MCF 10A (cell line): Measurements from ENCODE around the gene IFI6. TPM values are rescaled to one million over a fixed set of nuclear protein-coding genes. Genes with fewer than 3 reads are reported as not detected.

Experiments used
- Bru-seq: library from RNA; stranded (reverse); fragments of 400-500 nt; gene quantifications from one replicate; lab custom pipeline; 2021; lab: Mats Ljungman, UMichigan
- BruChase-seq, 2 experiments: library from RNA; stranded (reverse); fragments of 400-500 nt; gene quantifications; one replicate each; lab custom pipeline; 2021; lab: Mats Ljungman, UMichigan
- BruUV-seq: library from RNA; stranded (reverse); fragments of 400-500 nt; replicated peaks from 2 replicates; lab custom pipeline; 2021; lab: Mats Ljungman, UMichigan
- CTCF ChIA-PET: fragments of 300-600 bp; sonication (Branson Sonifier 250); formaldehyde crosslinking; extraction: SDS; loops from one replicate; lab custom pipeline; 2021; ENCODE audit warnings: antibody characterized with exemption, inconsistent platforms; lab: Yijun Ruan, JAX
- POLR2A ChIA-PET: fragments of 300-600, 350-650 bp; sonication (Branson Sonifier 250); formaldehyde crosslinking; extraction: SDS; loops from one replicate; lab custom pipeline; 2020; ENCODE audit warnings: antibody characterized with exemption, inconsistent platforms; lab: Yijun Ruan, JAX
- DNase-seq: peaks from one replicate; pipeline ENCODE4 v3.0.0-alpha.2; 2018; ENCODE audit not compliant: unreplicated experiment
- H3K27ac Mint-ChIP-seq: one replicate; pipeline ENCODE4 v1.8.0; 2022; ENCODE audit warnings: mild to moderate bottlenecking, low read depth, mixed read lengths; ENCODE audit not compliant: unreplicated experiment
- H3K27me3 Mint-ChIP-seq: one replicate; pipeline ENCODE4 v1.8.0; 2022; ENCODE audit warnings: mixed read lengths; ENCODE audit not compliant: insufficient read depth, unreplicated experiment
- H3K36me3 Mint-ChIP-seq: one replicate; pipeline ENCODE4 v1.8.0; 2022; ENCODE audit warnings: mild to moderate bottlenecking, moderate library complexity, mixed read lengths; ENCODE audit not compliant: insufficient read depth, unreplicated experiment
- H3K4me1 Mint-ChIP-seq: one replicate; pipeline ENCODE4 v1.8.0; 2022; ENCODE audit warnings: mixed read lengths; ENCODE audit not compliant: insufficient read depth, unreplicated experiment
- H3K4me3 Mint-ChIP-seq: one replicate; pipeline ENCODE4 v1.8.0; 2022; ENCODE audit warnings: mild to moderate bottlenecking, moderate library complexity, mixed read lengths; ENCODE audit not compliant: unreplicated experiment
- H3K9me3 Mint-ChIP-seq: one replicate; pipeline ENCODE4 v1.8.0; 2022; ENCODE audit warnings: mixed read lengths; ENCODE audit not compliant: unreplicated experiment
- intact Hi-C: fragments of 100-400 bp; cut with micrococcal nuclease; formaldehyde crosslinking; loops from 2 replicates; pipeline ENCODE4 v1.14.1; 2022
- long read RNA-seq: library from polyadenylated mRNA; stranded (forward); transcript quantifications from one replicate; pipeline ENCODE4 v2.0.0, GENCODE V29; 2022
- total RNA-seq: library from RNA; stranded (reverse); gene quantifications from 2 replicates; pipeline ENCODE4 v1.2.3, GENCODE V29; 2022
- TF ChIP-seq, protein P1 (sequence below): fragments of 200-600 bp; IDR thresholded peaks from one replicate; pipeline ENCODE4 v1.8.0; 2022; ENCODE audit warnings: antibody characterized with exemption, mild to moderate bottlenecking; ENCODE audit not compliant: unreplicated experiment

Gene IFI6, protein sequence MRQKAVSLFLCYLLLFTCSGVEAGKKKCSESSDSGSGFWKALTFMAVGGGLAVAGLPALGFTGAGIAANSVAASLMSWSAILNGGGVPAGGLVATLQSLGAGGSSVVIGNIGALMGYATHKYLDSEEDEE
- total RNA-seq: 3.8 and 5.8 TPM in 2 replicates
- percentile 28 among the genes with signal in this experiment for Bru-seq, nascent RNA
- percentile 30 among the genes with signal in this experiment for BruChase-seq, experiment 1, labeled RNA remaining after a 6-hour chase
- percentile 27 among the genes with signal in this experiment for BruChase-seq, experiment 2, labeled RNA remaining after a 2-hour chase
- long read RNA-seq, transcript IFI6-202 (5 exons, 841 nt): major isoform, 8 of 10 reads
- long read RNA-seq, partial matches to known transcripts: 0 of 10 reads
- long read RNA-seq, other reads (novel, unspliced or antisense): 0 of 10 reads

DNA sequence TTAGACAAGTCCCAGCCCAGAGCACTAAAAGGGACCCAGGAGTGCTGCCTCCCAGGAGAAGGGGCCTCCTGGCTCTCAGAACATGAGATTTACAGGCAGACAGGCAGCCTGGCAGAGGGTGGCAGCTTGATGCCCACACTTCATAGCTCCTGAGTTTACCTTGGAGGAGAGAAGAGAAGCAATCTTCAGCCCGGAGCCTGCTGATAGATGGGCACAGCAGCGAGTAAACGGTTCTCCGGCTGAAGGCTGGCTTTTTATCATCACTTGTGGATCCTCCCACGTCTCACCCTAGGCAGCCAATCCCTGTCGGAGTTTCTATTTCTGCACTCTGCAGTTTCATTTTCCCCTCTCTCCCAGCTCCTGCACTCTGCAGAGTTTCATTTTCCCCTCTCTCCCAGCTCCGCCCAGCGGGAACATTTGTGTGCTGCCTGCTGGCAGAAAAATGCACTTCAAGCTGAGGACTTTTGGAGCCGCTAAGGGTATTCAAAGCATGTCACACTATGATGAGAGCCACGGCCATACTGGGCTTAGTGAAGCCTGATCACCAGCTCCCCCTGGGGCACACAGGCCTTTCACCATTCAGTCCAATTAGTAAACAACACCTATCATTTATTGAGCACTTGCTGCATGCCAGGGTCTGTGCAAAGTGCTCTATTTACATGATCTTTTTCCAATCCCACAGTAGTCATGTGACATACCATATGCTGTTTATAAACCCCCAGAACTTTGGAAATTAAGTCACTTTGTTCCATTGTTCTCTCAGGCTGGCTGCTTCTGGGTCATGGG lies at the start of gene IFI6:
Gene IFI6, minus strand, starts transcription at position 229 of the 786 bp plus-strand sequence. CDS start 2,878 bp downstream, outside the sequence.
- no peaks in the 10 kb centered on the region for H3K9me3 Mint-ChIP-seq
- no TSS peak for BruUV-seq
- TF ChIP-seq, protein P1, sequence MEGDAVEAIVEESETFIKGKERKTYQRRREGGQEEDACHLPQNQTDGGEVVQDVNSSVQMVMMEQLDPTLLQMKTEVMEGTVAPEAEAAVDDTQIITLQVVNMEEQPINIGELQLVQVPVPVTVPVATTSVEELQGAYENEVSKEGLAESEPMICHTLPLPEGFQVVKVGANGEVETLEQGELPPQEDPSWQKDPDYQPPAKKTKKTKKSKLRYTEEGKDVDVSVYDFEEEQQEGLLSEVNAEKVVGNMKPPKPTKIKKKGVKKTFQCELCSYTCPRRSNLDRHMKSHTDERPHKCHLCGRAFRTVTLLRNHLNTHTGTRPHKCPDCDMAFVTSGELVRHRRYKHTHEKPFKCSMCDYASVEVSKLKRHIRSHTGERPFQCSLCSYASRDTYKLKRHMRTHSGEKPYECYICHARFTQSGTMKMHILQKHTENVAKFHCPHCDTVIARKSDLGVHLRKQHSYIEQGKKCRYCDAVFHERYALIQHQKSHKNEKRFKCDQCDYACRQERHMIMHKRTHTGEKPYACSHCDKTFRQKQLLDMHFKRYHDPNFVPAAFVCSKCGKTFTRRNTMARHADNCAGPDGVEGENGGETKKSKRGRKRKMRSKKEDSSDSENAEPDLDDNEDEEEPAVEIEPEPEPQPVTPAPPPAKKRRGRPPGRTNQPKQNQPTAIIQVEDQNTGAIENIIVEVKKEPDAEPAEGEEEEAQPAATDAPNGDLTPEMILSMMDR: no peak
- peaks cover 10% of the 10 kb centered on the region for H3K4me1 Mint-ChIP-seq
- intact Hi-C loops: loop anchor here (2.0 to 5.0 kb wide), 2 partner anchors 53 to 100 kb away; partner anchors contain the start of genes FAM76A and STX12
- no peaks in the 10 kb centered on the region for H3K36me3 Mint-ChIP-seq
- no peaks in the 10 kb centered on the region for H3K27me3 Mint-ChIP-seq
- ChIA-PET CTCF (interaction anchor here (0.6 to 3.8 kb wide), 9 partner anchors 10 to 1736 kb away, joined by 3 to 40 read pairs (median 3); no protein-coding TSS in a partner anchor), POLR2A (interaction anchor here (0.7 to 4.1 kb wide), 15 partner anchors 16 to 518 kb away, joined by 3 to 22 read pairs (median 3); partner anchors contain the start of genes FAM76A, MAP3K6, PPP1R8 and STX12)
- H3K4me3 Mint-ChIP-seq: peak within 1 kb of the TSS; percentile 77
- H3K27ac Mint-ChIP-seq: peak within 1 kb of the TSS; percentile 64
- DNase-seq: peak; percentile 95

DNA sequence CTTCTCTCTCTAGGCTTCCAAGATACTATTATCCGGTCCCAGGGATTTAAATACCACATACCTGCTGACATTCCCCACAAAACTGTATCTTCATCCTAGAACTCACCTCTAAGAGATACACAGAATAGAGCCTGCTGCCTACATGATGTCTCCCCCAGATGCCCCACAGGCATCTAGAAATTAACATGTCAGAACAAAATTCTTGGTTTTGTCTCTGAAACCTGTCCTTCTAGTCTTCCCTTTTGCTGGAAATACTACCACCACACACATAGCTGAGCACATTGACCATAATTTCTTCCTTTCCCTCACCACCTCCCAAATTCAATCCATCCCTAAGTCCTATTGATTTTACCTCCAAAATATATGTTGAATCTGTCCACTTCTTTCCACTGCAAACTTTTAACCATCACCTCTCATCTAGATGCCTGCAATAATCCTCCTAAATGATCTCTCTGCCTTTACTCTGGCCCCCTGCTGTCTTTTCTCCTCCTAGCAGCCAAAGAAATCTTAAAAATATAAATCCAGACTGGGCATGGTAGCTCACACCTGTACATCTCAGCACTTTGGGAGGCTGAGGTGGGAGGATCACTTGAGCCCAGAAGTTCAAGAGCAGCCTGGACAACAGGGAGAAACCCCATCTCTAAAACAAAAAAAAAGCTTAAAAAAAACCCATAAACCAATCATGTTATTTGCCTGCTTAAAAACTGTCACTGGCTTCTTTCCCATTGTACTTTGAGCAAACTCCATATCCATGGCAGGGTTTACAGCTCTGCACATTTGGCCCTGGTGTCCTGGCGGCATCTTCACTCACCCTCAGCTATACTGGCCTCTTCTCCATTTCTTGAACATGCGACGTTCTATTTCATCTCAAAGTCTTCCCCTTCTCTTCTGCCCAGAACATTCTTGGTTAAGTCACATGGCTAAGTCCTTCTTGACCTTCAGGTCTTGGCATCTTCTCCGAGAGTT lies 47.6 kb upstream of the IFI6 start:
- peaks cover 16% of the 10 kb centered on the region for H3K9me3 Mint-ChIP-seq
- no peaks in the 10 kb centered on the region for H3K4me1 Mint-ChIP-seq
- TF ChIP-seq, protein P1: peak; percentile 14
- H3K4me3 Mint-ChIP-seq: no peak overlapping the region
- ChIA-PET POLR2A (interaction anchor here (0.6 to 1.0 kb wide), 4 partner anchors 23 to 770 kb away, joined by 3 read pairs; no protein-coding TSS in a partner anchor), CTCF (interaction anchor here (0.7 to 1.3 kb wide), 7 partner anchors 10 to 423 kb away, joined by 3 to 9 read pairs (median 4); no protein-coding TSS in a partner anchor)
- intact Hi-C loops: loop anchor here (1.0 to 10.0 kb wide), 2 partner anchors 50 to 115 kb away; partner anchors contain the start of gene PPP1R8
- H3K27ac Mint-ChIP-seq: no peak overlapping the region
- H3K27me3 Mint-ChIP-seq: peaks cover 53% of the 10 kb centered on the region
- no TSS peak for BruUV-seq
- H3K36me3 Mint-ChIP-seq: no peaks in the 10 kb centered on the region
- peak; percentile 10 for DNase-seq

DNA sequence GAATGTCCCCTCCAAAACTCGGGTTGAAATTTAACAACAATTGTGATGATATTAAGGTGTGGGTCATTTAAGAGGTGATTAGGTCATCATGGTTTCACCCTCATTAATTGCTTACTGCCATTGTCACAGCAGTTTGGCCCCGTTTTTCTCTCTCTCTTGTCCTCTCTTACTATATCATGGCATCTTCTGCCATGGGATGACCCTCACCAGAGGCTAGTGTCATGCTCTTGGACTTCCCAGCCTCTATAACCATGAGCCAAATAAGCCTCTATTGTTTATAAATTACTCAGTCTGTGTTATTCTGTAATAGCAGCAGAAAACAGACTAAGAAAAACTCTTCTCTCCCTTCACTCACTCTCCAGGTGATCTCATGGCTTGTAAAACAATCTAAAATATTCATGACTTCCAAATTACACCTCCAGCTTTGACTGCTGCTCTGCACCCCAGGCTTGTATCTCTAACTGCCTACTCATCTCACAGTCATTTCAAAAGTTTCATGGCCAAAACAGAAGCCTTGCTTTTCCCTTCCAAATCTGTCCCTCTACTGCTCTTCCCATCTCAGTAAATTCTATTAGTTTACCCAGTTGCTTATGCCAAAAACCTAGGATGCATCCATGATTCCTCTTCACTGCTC lies 44.4 kb upstream of the IFI6 start:
- TF ChIP-seq, protein P1: no peak
- Mint-ChIP-seq H3K27ac (no peak overlapping the region), H3K27me3 (peaks cover 53% of the 10 kb centered on the region), H3K36me3 (no peaks in the 10 kb centered on the region), H3K9me3 (peaks cover 16% of the 10 kb centered on the region), H3K4me3 (no peak overlapping the region), H3K4me1 (no peaks in the 10 kb centered on the region)
- intact Hi-C loops: no loop called here
- no peak for DNase-seq
- CTCF ChIA-PET: no interaction called here
- POLR2A ChIA-PET: interaction anchor here (1.5 kb wide), 1 partner anchor 9 kb away, joined by 4 read pairs; the partner anchor contains the start of gene FAM76A
- BruUV-seq: no TSS peak
